Measurements from ENCODE around the gene CUL3.

DNA sequence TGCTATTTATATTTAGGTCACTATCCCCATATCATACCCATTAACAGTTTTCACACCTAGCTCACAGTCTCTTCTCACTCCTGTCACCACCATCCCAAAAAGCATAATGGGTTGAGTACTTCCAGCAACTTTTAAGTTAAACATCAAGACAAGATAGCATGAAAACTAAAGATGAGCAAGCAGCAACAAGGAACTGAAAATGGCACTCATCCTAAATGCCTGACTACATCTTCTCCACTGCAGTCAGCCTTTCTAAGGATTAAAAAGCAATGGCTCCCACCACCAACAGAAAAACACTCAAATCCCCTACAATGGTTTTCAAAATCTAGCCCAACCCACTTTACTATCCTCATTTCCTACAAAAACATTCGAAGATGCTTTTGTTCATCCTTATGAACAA, 38.2 kb downstream of the CUL3 start:
- TF ChIP-seq, protein P1, sequence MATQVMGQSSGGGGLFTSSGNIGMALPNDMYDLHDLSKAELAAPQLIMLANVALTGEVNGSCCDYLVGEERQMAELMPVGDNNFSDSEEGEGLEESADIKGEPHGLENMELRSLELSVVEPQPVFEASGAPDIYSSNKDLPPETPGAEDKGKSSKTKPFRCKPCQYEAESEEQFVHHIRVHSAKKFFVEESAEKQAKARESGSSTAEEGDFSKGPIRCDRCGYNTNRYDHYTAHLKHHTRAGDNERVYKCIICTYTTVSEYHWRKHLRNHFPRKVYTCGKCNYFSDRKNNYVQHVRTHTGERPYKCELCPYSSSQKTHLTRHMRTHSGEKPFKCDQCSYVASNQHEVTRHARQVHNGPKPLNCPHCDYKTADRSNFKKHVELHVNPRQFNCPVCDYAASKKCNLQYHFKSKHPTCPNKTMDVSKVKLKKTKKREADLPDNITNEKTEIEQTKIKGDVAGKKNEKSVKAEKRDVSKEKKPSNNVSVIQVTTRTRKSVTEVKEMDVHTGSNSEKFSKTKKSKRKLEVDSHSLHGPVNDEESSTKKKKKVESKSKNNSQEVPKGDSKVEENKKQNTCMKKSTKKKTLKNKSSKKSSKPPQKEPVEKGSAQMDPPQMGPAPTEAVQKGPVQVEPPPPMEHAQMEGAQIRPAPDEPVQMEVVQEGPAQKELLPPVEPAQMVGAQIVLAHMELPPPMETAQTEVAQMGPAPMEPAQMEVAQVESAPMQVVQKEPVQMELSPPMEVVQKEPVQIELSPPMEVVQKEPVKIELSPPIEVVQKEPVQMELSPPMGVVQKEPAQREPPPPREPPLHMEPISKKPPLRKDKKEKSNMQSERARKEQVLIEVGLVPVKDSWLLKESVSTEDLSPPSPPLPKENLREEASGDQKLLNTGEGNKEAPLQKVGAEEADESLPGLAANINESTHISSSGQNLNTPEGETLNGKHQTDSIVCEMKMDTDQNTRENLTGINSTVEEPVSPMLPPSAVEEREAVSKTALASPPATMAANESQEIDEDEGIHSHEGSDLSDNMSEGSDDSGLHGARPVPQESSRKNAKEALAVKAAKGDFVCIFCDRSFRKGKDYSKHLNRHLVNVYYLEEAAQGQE (IDR thresholded peaks at IDR 0.05; ENCODE audit: unreplicated experiment): no peak
- TF ChIP-seq, protein P2, sequence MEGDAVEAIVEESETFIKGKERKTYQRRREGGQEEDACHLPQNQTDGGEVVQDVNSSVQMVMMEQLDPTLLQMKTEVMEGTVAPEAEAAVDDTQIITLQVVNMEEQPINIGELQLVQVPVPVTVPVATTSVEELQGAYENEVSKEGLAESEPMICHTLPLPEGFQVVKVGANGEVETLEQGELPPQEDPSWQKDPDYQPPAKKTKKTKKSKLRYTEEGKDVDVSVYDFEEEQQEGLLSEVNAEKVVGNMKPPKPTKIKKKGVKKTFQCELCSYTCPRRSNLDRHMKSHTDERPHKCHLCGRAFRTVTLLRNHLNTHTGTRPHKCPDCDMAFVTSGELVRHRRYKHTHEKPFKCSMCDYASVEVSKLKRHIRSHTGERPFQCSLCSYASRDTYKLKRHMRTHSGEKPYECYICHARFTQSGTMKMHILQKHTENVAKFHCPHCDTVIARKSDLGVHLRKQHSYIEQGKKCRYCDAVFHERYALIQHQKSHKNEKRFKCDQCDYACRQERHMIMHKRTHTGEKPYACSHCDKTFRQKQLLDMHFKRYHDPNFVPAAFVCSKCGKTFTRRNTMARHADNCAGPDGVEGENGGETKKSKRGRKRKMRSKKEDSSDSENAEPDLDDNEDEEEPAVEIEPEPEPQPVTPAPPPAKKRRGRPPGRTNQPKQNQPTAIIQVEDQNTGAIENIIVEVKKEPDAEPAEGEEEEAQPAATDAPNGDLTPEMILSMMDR (conservative IDR thresholded peaks at IDR 0.05; ENCODE audit: low read depth in 2 of 2): no peak
- TF ChIP-seq EZH2 (IDR thresholded peaks at IDR 0.05; ENCODE audit: low read depth, unreplicated experiment) (no peak), JUNB (IDR thresholded peaks at IDR 0.05; ENCODE audit: unreplicated experiment) (no peak), NANOG (IDR thresholded peaks at IDR 0.05; ENCODE audit: borderline replicate concordance) (no peak), EZH2phosphoT487 (IDR thresholded peaks at IDR 0.05; ENCODE audit: unreplicated experiment) (no peak), POLR2AphosphoS5 (IDR thresholded peaks at IDR 0.05; ENCODE audit: low read depth) (no peak), CREB1 (CRISPR knock-in tag; IDR thresholded peaks at IDR 0.05; ENCODE audit: low read depth) (no peak), ZNF114 (CRISPR knock-in tag; IDR thresholded peaks at IDR 0.05) (no peak)

Measured in GM23338 (cell line).